H1 (cell line): ENCODE data around the gene F5. TPM values are rescaled to one million over a fixed set of nuclear protein-coding genes. Genes with fewer than 3 reads are reported as not detected.

Source experiments
- CHD1 ChIP-seq: IDR thresholded peaks from 2 replicates; pipeline ENCODE4 v1.6.1; 2012; ENCODE audit warnings: low read depth, low read length, improper control_type of control experiment
- CHD2 ChIP-seq: IDR thresholded peaks from 2 replicates; pipeline ENCODE4 v1.6.1; 2012; ENCODE audit warnings: low read length, improper control_type of control experiment
- CTBP2 ChIP-seq: IDR thresholded peaks from 2 replicates; pipeline ENCODE4 v1.7.0; 2011; ENCODE audit warnings: borderline replicate concordance, mild to moderate bottlenecking, moderate library complexity, mixed read lengths, low read length; ENCODE audit not compliant: insufficient read depth, insufficient read length
- EGR1 ChIP-seq: IDR thresholded peaks from 2 replicates; pipeline ENCODE4 v1.6.1; 2011; ENCODE audit warnings: low read depth, low read length, borderline replicate concordance
- EP300 ChIP-seq, 2 experiments: IDR thresholded peaks; 1 replicate in 1 of 2; 2 replicates in 1 of 2; pipeline ENCODE4 v1.6.1; 2011 to 2012; ENCODE audit warnings: low read depth in 2 of 2, low read length in 2 of 2, mild to moderate bottlenecking in 2 of 2, borderline replicate concordance in 1 of 2, inconsistent platforms in 1 of 2, moderate library complexity in 1 of 2
- GTF2F1 ChIP-seq: IDR thresholded peaks from 2 replicates; pipeline ENCODE4 v1.6.1; 2012; ENCODE audit warnings: low read depth, low read length, improper control_type of control experiment, borderline replicate concordance
- KDM4A ChIP-seq: IDR thresholded peaks from one replicate; pipeline ENCODE4 v1.7.1; 2012; ENCODE audit warnings: low read depth, mild to moderate bottlenecking, moderate library complexity, low read length, inconsistent platforms; ENCODE audit not compliant: severe bottlenecking
- PHF8 ChIP-seq: fragments of 200-600 bp; sonication (generic); conservative IDR thresholded peaks from 2 replicates; pipeline ENCODE4 v1.7.1; 2012; ENCODE audit warnings: low read depth, mild to moderate bottlenecking, inconsistent platforms, low read length, moderate library complexity
- POLR2A ChIP-seq, 2 experiments: IDR thresholded peaks; 1 replicate in 1 of 2; 2 replicates in 1 of 2; pipeline ENCODE4 v1.6.1; 2011; ENCODE audit warnings: low read depth in 2 of 2, low read length in 2 of 2, mild to moderate bottlenecking in 2 of 2; ENCODE audit errors: control extremely low read depth in 1 of 2
- RAD21 ChIP-seq, 2 experiments: IDR thresholded peaks in 1 of 2; conservative IDR thresholded peaks in 1 of 2; 2 replicates each; pipeline ENCODE4 v1.6.1; 2011; ENCODE audit warnings: low read depth in 2 of 2, low read length in 2 of 2, improper control_type of control experiment in 1 of 2, inconsistent platforms in 1 of 2, mild to moderate bottlenecking in 1 of 2, moderate library complexity in 1 of 2
- RBBP5 ChIP-seq: IDR thresholded peaks from 2 replicates; pipeline ENCODE4 v1.7.1; 2012; ENCODE audit warnings: low read depth, mild to moderate bottlenecking, inconsistent platforms, low read length, moderate library complexity, borderline replicate concordance
- RNF2 ChIP-seq: fragments of 200-900, 300-1000 bp; sonication (generic); IDR thresholded peaks from 2 replicates; pipeline ENCODE4 v1.7.1; 2016; ENCODE audit warnings: borderline replicate concordance, low read depth, mild to moderate bottlenecking, antibody characterized with exemption, low read length; ENCODE audit not compliant: poor library complexity, severe bottlenecking; ENCODE audit errors: missing control alignments
- polyA plus RNA-seq, 7 experiments: library from polyadenylated mRNA; depleted of rRNA in 3 of 7; stranded (reverse) in 5 of 7; unstranded in 2 of 7; fragments of >200 nt in 5 of 7; fragments of 200-250 nt in 2 of 7; gene quantifications; 1 replicate in 5 of 7; 2 replicates in 1 of 7; 4 replicates in 1 of 7; pipeline versions ENCODE4 v1.2.1 to v1.2.3, GENCODE V29; 2011 to 2013; ENCODE audit warnings: missing spikeins in 2 of 7, mixed read lengths in 2 of 7
- total RNA-seq: library from RNA; stranded (reverse); fragmentation: NEBNext Ultra II Directional; extraction: Animal tissue kit (Norgen Biotek cat#: 25700); gene quantifications from 2 replicates; pipeline ENCODE4 v1.2.1, GENCODE V29; 2021
- TF ChIP-seq, protein P1 (sequence below): IDR thresholded peaks from 2 replicates; pipeline ENCODE4 v1.6.1; 2012; ENCODE audit warnings: low read length, inconsistent platforms

Gene F5
- total and polyA plus RNA-seq, 2 of the 8 experiments (the other 6 are each of a cell fraction or from before 2014, with no cell fraction given), result 0.04 to 0.06 TPM

DNA sequence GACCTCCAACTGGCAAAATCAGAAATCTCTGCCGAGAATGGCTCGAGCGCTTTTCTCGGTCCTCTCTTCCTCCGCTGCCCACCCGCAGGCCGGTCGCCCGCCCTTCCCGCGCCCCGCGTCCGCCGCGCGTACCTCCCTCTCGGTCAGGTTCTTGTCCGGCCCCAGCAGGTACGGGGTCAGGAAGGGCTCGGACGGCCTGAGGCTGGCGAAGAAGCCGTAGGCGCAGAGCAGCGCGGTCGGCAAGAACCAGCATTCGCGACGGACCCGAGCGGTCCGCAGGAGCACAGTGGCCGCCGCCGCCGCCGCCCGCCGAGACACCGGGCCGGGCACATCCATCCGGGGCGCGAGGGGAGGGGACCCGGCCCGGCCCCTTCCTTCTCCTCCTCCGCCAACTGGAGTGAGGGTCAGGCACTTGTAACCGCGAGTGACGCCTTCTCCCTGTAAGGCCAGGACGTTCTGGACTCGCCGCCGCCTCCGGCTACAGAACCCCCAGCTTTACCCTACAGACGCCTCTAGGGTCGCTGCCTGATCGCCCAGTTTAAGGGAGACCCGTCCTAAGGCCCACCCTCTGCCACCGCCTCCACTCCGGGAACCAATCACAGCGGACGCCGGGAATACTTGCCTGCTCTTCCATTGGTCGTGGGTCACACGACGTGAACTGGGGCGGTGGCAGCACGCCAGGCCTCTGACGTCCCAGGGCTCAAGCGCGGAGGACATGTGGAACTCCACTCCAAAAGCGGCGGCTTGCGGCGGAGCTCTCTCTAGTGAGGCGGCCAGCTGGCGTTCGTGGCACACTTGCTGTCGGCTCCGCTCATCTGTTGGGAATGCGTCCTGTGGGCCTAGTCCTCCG, 100.6 kb downstream of the F5 start, which contains the start of gene SLC19A2 (continued):
- peak; percentile 63 for TF ChIP-seq PHF8
- TF ChIP-seq EP300 (IDR thresholded peaks at IDR 0.05; ENCODE audit: borderline replicate concordance in 1 of 2, low read depth in 2 of 2, low read length in 2 of 2), result 0 out of 3 replicates have a peak, but pooled peaks of 1 of the 2 experiments have one; percentile 42
- TF ChIP-seq CHD2, result peak; percentile 58; the same call in 1 of the 2 replicates
- peak; percentile 42 to 52; a peak in 3 of 4 replicates for TF ChIP-seq RAD21 (IDR thresholded peaks at IDR 0.05 in 1 of 2, conservative IDR thresholded peaks at IDR 0.05 in 1 of 2; ENCODE audit: low read depth in 2 of 2, low read length in 2 of 2)
- 0 out of 2 replicates have a peak, but pooled peaks have one; percentile 3 for TF ChIP-seq EGR1
- TF ChIP-seq KDM4A, result peak; percentile 62
- TF ChIP-seq RNF2, result no peak
- TF ChIP-seq, protein P1, sequence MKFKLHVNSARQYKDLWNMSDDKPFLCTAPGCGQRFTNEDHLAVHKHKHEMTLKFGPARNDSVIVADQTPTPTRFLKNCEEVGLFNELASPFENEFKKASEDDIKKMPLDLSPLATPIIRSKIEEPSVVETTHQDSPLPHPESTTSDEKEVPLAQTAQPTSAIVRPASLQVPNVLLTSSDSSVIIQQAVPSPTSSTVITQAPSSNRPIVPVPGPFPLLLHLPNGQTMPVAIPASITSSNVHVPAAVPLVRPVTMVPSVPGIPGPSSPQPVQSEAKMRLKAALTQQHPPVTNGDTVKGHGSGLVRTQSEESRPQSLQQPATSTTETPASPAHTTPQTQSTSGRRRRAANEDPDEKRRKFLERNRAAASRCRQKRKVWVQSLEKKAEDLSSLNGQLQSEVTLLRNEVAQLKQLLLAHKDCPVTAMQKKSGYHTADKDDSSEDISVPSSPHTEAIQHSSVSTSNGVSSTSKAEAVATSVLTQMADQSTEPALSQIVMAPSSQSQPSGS, result no peak
- no peak for TF ChIP-seq CHD1
- TF ChIP-seq RBBP5, result peak; percentile 65
- peak; percentile 71 for TF ChIP-seq CTBP2
- TF ChIP-seq GTF2F1, result peak; percentile 49; the same call in 1 of the 2 replicates
- TF ChIP-seq POLR2A (IDR thresholded peaks at IDR 0.05; ENCODE audit: control extremely low read depth in 1 of 2, low read depth in 2 of 2, low read length in 2 of 2), result peak; percentile 70 to 97
